K562 (cell line): ENCODE data around the gene TDRKH. TPM values are rescaled to one million over a fixed set of nuclear protein-coding genes. Genes with fewer than 3 reads are reported as not detected.

Experiments used
- BRD4 ChIP-seq: fragments of 200-600 bp; sonication (generic); IDR thresholded peaks from 2 replicates; pipeline ENCODE4 v1.6.1; 2017; ENCODE audit warnings: inconsistent platforms
- CHAMP1 ChIP-seq: fragments of 450-650 bp; IDR thresholded peaks from 2 replicates; pipeline ENCODE4 v1.6.1; 2016; ENCODE audit warnings: mild to moderate bottlenecking
- ETV6 ChIP-seq, 3 experiments: fragments of 150-350 bp in 1 of 3; sonication (generic) in 1 of 3; formaldehyde crosslinking in 1 of 3; IDR thresholded peaks; 2 replicates each; pipeline versions ENCODE4 v1.6.1 to v1.8.0; 2014 to 2022; ENCODE audit warnings: borderline replicate concordance in 2 of 3, low read depth in 2 of 3, antibody characterized with exemption in 1 of 3, low read length in 1 of 3, mild to moderate bottlenecking in 1 of 3, missing genetic modification reagents in 1 of 3
- HDAC1 ChIP-seq, 2 experiments: fragments of 450-650 bp; IDR thresholded peaks; 2 replicates each; pipeline ENCODE4 v1.6.1; 2016 to 2017; ENCODE audit warnings: inconsistent platforms in 1 of 2, mild to moderate bottlenecking in 1 of 2, moderate library complexity in 1 of 2
- HOXB6 ChIP-seq: fragments of 250-450 bp; sonication (Bioruptor Pico); IDR thresholded peaks from 2 replicates; pipeline ENCODE4 v1.5.1; 2022; ENCODE audit warnings: mild to moderate bottlenecking, borderline replicate concordance
- MLX ChIP-seq, 2 experiments: fragments of 450-650 bp in 1 of 2; sonication (generic) in 1 of 2; formaldehyde crosslinking; conservative IDR thresholded peaks; 2 replicates each; pipeline versions ENCODE4 v1.4.0 to v1.8.1; 2020 to 2022; ENCODE audit warnings: mild to moderate bottlenecking in 1 of 2, missing genetic modification reagents in 1 of 2
- MYBL2 ChIP-seq, 2 experiments: fragments of 450-650 bp in 1 of 2; sonication (generic) in 1 of 2; formaldehyde crosslinking in 1 of 2; IDR thresholded peaks; 2 replicates each; pipeline versions ENCODE4 v1.6.1 to v1.8.1; 2017 to 2022; ENCODE audit warnings: borderline replicate concordance in 1 of 2, inconsistent platforms in 1 of 2, low read depth in 1 of 2, mild to moderate bottlenecking in 1 of 2, missing genetic modification reagents in 1 of 2, moderate library complexity in 1 of 2
- NR2C1 ChIP-seq, 2 experiments: fragments of 450-650 bp; IDR thresholded peaks; 2 replicates each; pipeline ENCODE4 v1.6.1; 2017; ENCODE audit warnings: mild to moderate bottlenecking in 2 of 2, antibody characterized with exemption in 1 of 2, inconsistent platforms in 1 of 2, missing compliant biosample characterization in 1 of 2, missing genetic modification characterization in 1 of 2
- PCBP1 ChIP-seq: fragments of 200-400 bp; formaldehyde crosslinking; IDR thresholded peaks from 2 replicates; pipeline ENCODE4 v1.6.1; 2018; ENCODE audit warnings: mild to moderate bottlenecking, low read depth, low read length; ENCODE audit not compliant: poor library complexity, severe bottlenecking
- REST ChIP-seq, 2 experiments: fragments of 450-650 bp; formaldehyde crosslinking in 1 of 2; IDR thresholded peaks; 2 replicates each; pipeline versions ENCODE4 v1.4.0 to v1.6.1; 2014 to 2020; ENCODE audit warnings: mild to moderate bottlenecking in 2 of 2, borderline replicate concordance in 1 of 2, low read depth in 1 of 2
- SOX6 ChIP-seq: fragments of 450-650 bp; IDR thresholded peaks from 2 replicates; pipeline ENCODE4 v1.6.1; 2014; ENCODE audit warnings: mild to moderate bottlenecking
- ZNF133 ChIP-seq: fragments of 250-450 bp; sonication (Bioruptor Pico); IDR thresholded peaks from 2 replicates; pipeline ENCODE4 v1.4.0; 2020; ENCODE audit warnings: mild to moderate bottlenecking
- ZNF445 ChIP-seq: fragments of 250-450 bp; sonication (Bioruptor Pico); IDR thresholded peaks from 2 replicates; pipeline ENCODE4 v1.4.0; 2020; ENCODE audit warnings: low read depth, mild to moderate bottlenecking, moderate library complexity
- polyA plus RNA-seq, 8 experiments: library from polyadenylated mRNA; depleted of rRNA in 4 of 8; stranded (reverse) in 5 of 8; unstranded in 3 of 8; fragments of >200 nt; fragmentation: Nextera tagmentation in 2 of 8; fragmentation: Illumina TruSeq in 1 of 8; extraction: Ambion mirVana in 2 of 8; extraction: Trizol in 1 of 8; gene quantifications; 2 replicates each; pipeline versions ENCODE4 v1.2.1 to v1.2.3, GENCODE V29; 2011 to 2014; ENCODE audit warnings: inconsistent platforms in 1 of 8, missing spikeins in 1 of 8
- total RNA-seq, 7 experiments: library from RNA; depleted of rRNA in 6 of 7; stranded (reverse); fragments of >200 nt in 6 of 7; fragmentation: Illumina TruSeq in 2 of 7; extraction: Trizol in 2 of 7; gene quantifications; 2 replicates each; pipeline versions ENCODE4 v1.2.1 to v1.2.3, GENCODE V29; 2011 to 2021; ENCODE audit warnings: low replicate concordance in 1 of 7

TDRKH gene
- total and polyA plus RNA-seq, 9 of the 15 experiments (the other 6 are each of a cell fraction or from before 2014, with no cell fraction given) = 4.3 to 21.3 (median 8.4) TPM

- TF ChIP-seq HDAC1 (IDR thresholded peaks at IDR 0.05) (peak in 1 of 2 experiments; percentile 97; a peak in 2 of 4 replicates), ZNF445 (no peak), SOX6 (no peak), HOXB6 (CRISPR knock-in tag) (no peak), MLX (CRISPR knock-in tag; conservative IDR thresholded peaks at IDR 0.05) (no peak), CHAMP1 (no peak), MYBL2 (IDR thresholded peaks at IDR 0.05; ENCODE audit: low read depth) (no peak; the same call in 1 of the 2 replicates), MYBL2 (CRISPR knock-in tag; IDR thresholded peaks at IDR 0.05; ENCODE audit: borderline replicate concordance) (no peak), PCBP1 (no peak), ETV6 (IDR thresholded peaks at IDR 0.05; ENCODE audit: borderline replicate concordance in 1 of 2, low read depth in 2 of 2, low read length in 1 of 2) (no peak), ETV6 (CRISPR knock-in tag; IDR thresholded peaks at IDR 0.05; ENCODE audit: borderline replicate concordance) (peak; percentile 34; the same call in 1 of the 2 replicates), ZNF133 (CRISPR knock-in tag) (no peak), BRD4 (no peak), NR2C1 (IDR thresholded peaks at IDR 0.05) (no peak), NR2C1 (tag; IDR thresholded peaks at IDR 0.05) (no peak), REST (IDR thresholded peaks at IDR 0.05; ENCODE audit: borderline replicate concordance) (0 out of 2 replicates have a peak, but pooled peaks have one; percentile 22), REST (CRISPR knock-in tag; IDR thresholded peaks at IDR 0.05; ENCODE audit: low read depth) (0 out of 2 replicates have a peak, but pooled peaks have one; percentile 45)
Observed at GRCh38 chr1:151790071-151790939, at the start of gene TDRKH (continued).
